GM19455 (cell line): ENCODE results near the gene RBM4.

Source experiments
- ATAC-seq: cut with Tn5 transposase; IDR thresholded peaks from one replicate; pipeline ENCODE4 v1.9.1; 2021; ENCODE audit not compliant: unreplicated experiment

Gene RBM4

DNA sequence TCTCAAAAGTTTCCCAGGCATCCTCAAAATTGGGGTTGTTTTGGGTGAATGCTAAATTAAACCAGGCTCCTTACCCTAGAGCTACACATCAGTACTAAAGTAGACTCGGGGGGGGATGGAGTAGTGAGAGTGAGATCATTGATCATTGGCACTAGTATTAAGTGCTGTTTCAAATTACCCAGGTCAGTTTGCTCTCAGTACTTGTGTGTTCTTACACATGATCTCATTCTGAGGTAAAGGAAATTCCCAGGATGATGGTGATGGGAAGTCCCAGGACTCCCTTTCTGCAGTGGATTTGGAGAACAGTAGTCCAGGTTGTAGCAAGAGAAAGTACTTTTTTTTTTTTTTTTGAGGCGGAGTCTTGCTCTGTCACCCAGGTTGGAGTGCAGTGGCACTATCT lies 12.5 kb downstream of the RBM4 start:
- no peak for ATAC-seq

DNA sequence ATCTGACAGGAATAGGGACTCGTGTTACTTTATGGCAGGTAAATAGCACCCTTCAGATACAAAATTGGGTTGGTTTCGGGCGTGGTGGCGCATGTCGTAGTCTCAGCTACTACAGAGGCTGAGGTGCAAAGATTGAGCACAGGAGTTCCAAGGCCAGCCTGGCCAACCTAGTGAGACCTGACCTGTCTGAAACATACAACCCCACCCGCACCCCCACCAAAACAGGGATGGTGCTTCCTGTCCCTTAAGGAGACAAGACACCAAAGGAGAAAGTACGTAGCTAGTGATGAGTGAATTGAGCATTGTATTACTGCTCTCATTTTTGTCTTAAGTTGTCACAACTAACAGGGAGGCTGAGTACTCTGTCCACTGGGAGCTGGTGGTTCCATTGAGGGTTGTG lies 14.1 kb downstream of the RBM4 start:
- ATAC-seq: no peak

DNA sequence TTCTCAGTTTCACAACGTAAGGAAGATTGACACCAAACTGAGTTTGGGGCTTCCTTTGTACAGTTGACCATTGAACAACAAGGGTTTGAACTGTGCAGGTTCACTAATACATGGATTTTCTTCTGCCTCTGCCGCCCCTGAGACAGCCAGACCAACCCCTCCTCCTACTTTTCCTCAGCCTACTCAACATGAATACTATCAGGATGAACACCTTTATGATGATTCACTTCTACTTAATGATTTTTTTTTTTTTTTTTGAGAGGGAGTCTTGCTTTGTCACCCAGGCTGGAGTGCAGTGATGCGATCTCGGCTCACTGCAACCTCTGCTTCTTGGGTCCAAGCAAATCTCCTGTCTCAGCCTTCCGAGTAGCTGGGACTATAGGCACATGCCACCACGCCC lies 14.6 kb downstream of the RBM4 start:
- no peak for ATAC-seq

DNA sequence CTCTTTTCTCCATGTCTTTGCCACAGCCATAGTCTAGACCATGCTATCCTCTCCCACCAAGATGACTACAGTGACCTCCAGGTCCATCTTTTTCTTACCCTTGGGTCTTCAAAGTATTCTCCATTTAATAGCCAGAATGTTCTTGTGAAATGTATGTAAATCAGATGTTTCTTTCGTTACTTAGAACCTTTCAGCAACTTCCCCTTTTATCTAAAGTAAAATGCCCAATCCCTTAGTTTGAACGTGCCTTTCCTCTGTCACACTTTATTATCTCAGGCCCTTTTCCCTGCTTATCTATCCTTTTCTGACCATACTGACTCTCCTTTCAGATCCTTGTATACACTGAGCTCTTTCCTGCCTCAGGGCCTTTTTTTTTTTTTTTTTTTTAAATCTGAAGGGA lies 21.3 kb downstream of the RBM4 start:
- ATAC-seq: no peak

DNA sequence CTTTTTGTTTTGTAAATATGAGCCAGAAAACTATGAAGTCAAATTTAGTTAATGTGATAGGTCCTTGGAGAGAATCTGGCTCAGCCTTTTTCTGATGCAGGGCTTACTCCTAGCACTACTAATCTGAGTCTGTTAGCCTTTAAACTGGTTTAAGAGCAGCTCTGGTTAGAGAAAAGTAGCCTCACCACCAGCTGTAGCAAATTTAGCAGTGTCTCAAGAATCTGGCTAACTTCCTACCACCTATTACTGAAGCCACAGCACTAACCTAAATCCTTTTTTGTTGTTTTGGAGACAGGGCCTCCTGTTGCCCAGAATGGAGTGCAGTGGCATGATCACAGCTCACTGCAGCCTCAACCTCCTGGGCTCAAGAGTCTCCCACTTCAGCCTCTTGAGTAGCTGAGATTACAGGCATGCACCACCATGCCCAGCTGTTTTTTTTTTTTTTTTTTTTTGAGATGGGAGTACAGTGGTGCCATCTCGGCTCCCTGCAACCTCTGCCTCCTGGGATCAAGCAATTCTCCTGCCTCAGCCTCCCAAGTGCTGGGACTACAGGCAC lies 25.3 kb downstream of the RBM4 start:
- no peak for ATAC-seq

DNA sequence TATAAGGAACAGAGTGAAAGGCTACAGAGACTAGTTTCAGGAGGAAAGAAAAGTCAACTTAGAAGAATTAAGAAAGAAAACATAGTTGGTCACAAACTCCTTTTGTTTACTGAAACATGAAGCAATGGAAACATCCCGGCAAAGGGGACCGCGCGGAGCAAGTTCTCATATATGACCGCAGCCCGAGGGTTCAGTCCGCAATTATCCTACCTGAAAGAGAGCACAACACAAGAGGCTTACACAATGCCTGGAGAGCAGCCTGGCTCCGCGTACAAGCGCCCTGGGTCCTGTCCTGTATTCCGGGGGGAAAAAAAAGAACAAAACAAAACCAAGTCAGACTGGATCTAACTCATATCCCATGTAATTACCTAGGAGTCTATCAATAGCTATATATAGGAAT lies 26.9 kb downstream of the RBM4 start:
- ATAC-seq: no peak

DNA sequence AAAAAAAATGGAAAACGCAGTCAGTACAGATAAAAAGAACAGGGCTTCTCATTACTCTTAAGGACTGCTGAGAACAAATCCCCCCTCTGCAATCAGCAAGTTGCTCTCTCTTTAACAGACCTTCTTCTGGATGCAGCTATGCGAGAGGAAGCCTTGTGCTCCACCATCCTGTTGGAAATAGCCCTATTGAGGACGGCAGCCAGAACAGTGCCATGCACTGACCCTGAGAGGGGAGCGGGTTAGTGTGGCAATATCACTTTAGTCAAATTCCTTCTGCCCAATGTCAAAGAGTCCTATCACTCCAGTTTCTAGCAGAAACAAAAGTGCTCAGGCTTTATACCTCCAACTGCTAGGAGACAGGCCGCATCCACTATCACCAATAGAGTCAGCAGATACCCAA lies 32.3 kb downstream of the RBM4 start:
- no peak for ATAC-seq

DNA sequence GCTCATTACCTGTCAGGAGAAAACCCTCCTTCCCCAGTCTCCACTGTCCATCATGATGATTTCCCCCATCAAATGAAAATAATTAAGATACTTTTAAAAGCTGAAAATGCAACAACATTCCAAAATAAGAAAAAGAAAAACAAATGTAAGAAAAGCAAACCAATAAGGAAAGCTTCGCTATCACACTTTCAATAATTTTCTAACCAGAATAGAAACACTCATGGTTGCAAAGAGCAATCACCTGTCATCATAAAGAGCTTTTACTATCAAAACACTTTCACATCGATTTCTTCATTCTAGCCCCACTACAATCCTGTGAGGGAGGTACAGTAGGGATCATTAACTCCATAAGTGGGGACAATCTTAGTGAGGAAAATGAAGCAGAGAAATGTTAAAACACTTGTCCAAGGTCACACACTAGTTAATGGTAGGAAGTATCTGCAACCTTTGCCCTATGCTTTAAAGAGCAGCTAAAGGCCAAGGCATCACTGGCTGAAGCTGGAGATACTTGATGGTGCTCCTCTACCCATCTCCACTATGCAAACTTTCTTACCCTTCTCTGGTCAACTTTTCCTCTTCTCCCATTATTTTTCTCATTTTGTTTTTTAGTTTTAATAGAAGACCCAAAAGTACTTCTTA lies 36.6 kb downstream of the RBM4 start:
- no peak for ATAC-seq

DNA sequence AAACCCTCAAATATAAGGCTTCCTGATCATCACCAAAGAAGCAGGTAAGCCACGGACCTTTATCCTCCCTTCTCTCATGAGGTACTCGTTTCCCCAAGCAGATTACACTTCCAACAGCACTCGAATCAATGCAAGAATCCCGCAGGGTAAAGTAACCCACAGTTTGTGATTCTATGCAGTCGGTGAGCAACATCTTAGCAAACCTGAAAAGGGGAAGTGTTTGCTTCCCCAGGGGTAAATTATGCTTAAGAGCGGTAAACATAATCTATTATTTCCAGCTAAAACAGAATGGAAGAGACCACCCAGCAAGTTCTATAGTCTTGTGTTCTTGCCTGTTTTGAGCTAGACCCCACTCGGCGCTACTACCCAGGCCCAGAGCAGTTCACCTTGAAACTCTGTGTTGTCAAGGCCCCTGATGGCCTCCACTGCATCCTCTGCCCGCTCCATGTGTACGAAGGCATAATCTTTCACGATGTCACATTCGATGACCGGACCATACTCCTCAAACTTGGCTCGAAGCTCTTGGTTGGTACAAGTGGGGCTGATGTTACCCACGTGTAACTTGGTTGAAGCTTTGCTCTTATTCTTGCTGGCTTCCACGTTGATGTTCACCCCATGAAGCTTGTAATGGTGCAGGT lies 37.9 kb downstream of the RBM4 start:
- no peak for ATAC-seq

DNA sequence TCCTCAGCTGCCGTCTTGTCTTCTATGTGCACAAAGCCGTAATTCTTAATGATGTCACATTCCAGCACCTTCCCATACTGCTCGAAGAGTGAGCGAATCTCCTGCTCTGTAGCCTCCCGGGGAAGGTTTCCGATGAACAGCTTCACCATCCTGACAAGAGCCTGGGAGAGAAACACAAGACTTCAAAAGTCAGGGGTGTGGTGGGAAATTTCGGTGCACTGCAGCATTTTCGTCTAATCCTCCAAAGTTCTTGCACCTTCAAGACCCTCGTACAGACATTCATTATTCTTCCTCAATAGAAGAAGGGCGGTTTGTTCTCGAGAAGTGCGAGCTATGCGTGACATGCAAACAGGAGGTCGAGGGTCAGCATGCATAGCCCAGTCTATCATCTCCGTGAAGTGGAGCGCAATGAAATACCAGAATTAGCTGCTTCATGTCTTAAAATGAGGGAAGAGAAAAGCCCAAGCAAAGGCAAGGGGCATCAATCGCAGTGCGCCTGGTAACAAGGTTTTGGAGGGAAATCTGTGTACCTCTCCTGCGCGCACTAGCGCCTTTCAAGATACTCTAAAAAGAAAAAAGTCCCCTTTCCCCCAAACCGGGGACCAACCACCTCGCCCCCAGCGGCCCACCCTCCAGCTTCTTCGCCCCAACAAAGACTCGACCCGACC lies 38.6 kb downstream of the RBM4 start:
- ATAC-seq: no peak

DNA sequence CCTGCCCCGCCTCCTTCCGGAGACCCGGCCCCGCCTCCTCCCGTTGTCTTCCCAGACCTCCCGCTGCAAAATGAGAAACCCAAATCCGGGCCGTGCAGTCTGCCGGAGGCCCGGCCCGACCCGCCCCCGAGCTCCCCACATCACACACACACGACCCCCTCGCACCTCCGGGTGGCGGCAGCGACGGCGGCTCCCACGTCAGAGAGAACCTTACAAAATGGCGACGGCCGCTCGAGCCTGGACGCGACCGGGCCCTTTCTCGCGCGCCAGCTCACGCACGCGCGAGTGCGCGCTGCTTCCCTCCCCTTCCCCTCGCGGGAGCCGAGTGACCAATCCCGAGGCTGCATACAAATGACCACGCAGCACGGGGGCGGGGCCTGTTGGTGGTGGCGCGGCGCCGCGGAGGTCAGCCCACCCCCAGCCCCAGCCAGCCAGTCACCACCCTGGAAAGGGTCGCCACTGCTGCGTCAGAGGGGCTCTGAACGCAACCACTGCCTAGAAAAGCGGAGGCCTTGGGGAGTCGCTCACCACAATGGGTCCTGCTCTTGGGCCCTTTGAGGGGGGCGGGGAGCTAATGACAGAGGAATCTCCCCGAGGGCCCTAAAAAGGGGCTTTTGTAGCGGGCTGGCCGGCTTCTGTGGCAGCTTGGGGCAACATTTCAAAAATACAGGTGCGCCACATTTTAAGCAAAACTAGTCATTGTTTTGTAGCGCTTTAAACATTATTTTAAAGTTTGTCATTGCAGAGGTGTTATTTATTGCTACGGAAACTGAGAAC lies 39.3 kb downstream of the RBM4 start, which contains the start of gene RBM4B:
Gene RBM4B (minus strand): TSS at position 289 of the 777 bp plus-strand sequence. CDS start 808 bp downstream, outside the sequence.
- peak; percentile 87 for ATAC-seq

DNA sequence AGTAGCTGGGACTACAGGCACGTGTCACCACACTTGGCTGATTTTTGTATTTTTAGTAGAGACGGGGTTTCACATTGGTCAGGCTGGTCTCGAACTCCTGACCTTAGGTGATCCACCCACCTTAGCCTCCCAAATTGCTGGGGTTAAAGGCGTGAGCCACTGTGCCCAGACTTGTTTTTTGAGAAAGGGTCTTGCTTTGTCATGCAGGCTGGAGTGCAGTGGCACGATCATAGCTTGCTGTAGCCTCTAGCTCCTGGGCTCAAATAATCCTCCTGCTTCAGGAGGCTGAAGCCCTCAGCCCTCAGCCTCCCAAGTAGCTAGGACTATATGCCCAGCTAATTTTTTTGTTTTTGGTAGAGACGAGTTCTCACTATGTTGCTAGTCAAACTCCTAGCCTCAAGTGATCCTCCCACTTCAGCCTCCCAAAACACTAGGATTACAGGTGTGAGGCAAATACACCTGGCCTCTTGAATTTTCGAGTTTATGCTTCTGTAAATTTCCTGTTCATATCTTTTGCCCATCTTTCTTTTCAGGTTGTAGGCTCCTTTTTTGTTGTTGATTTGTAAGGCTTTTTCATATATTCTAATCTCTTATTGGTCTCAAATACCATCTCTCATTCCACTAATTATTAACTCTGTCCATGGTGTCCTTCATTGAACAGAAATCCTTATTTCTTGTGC lies 42.6 kb downstream of the RBM4 start:
- no peak for ATAC-seq

DNA sequence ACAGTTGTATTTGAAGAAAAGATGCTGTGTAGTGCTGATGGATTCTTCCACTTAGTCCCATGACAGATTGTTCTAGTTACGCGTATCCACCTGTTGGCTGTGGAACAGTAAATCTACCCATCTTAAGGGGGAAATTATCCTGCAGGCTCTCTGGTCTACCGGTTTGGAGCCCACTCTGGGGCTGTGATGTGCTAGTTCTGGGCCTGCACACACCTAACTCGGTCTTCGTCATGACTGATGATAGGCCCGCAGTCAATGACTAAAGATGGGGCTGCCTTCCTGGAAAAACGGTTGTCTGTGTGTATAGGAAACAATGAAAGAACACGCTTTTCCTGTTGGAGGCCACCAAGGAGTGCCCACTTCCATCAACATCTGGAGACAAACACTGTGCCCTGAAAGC lies 45.4 kb downstream of the RBM4 start:
- no peak for ATAC-seq

DNA sequence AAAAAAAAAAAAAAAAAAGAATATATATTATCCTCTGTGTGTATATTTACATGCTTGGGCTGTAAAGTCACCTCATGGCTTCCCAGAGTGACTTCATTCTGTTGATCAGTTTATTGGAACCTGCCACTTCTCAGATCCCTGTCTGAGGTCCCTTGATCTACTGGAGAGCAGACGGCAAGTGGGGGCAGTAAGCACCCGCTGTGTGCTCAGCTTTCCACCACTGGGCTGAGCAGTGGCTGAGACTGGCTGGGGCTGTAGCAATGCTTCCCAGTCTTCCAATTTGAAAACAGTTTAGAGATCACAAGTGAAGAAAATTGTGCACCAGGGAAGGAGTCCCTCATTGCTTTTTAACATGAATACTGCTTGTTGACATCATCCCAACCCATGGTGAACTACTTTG lies 46.1 kb downstream of the RBM4 start:
- ATAC-seq: no peak

DNA sequence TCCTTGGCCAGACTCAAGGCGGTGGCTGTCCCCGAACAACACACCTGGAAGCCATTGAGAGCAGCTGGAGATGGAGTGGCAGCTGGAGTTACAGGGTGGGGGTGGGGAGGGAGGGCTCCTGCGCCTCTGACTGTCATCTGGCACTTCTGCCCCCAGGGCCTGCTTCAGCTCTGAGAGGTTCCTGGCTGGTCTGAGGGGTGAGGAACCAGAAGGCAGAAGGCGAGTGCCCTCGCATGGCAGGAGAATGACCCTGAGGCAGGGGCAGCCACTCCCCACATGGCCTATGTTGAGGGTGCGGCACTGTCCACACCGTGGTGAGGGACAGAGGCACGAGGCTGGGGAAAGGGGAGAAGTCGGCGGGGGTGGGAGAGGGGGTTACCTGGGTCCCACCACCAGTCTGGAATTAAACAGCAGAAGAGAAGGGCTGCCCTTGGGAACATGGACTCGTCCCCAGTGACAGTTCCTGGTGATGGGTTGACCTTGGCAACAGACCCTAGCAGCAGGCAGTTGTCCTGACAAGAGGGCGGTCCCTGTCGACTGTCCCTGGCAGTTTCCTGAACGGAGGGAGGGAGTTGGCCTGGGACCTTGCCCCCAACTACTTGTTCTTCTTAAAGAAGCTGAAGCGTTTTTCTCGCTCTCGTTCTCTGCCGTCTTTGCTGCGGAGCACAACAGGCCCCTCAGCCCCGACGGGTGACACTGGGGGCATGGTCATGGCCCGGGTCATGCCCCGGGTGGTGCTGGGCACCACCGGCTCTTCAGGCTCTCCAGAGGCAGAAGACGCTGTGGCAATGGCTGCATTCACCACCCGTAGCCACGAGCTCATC lies 47.0 kb downstream of the RBM4 start:
- no peak for ATAC-seq

DNA sequence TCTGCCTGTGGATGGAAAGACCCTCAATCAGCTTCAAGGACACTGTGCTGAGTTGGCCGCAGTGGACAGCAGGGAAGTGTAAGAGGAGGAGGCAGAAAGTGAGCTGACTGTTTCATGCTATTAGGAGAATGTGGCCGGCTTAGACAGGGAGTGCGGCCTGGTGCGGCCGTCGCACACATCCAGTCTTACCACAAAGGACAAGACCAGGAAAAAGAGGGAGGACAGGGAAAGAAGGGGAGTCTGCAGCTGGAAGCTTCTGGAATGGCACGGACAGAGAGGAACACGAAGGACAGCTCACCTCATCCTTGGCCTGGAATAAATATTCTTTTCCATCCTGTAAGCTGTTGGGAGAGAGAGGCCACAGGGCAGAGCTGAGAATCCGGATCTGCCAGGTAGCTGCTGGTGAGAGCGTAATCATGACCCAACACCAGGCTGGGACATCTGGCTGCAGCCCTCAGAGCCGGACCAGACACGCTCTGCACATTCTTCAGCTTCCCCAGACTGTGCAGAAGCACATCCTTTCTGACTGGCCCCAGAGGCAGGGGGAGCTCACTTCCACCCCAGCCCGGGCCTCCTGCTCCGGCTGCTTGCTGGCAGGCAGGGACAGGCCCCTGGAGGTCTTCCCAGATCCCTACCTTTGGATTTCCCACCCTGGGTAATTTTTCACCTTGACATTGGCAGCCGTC lies 47.7 kb downstream of the RBM4 start:
- ATAC-seq: no peak

DNA sequence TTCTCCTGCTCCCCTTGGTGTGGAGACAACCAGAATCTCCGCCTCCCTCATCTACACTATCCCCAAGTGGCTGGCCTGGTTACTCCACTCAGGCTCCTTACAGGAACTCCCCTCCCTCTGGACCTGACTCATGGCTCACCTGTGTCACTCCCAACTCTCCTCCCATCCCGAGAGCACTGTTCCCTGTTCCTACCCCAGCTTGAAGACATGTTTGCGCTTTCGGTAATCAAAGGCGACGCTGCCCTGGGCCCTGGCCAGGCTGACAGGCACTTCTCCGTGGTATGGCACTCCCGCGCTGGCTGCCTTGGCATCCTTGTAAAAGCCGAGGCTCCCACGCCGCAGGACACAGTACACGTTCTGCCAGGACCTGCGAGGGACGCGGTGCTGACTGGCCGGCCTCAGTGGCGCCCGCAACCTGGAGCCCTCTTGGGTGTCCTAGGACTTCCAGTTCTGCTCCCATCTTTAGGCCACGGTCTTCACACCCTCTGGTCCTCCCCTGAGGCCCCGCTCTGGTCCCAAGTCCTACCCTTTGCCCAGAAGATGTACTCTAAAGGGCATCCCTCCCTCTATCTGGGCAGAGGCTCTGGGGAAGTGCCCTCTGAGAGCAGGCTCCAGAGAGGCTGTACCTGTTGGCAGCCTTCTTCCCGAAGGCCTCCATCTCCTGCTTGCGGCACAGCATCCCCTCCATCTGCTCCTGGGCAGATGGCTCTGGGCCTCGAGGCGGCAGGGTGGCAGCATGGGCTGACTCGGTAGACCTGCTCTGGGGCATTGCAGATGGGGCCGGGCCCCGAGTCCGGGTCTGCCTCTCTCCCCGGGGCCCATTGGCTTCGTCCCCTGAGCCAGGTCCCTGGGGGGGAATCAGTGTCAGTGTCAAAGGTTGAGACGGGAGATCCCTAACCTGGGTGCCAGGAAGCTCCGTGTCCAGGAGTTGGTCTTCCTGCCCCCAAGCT lies 48.6 kb downstream of the RBM4 start:
- ATAC-seq: no peak

DNA sequence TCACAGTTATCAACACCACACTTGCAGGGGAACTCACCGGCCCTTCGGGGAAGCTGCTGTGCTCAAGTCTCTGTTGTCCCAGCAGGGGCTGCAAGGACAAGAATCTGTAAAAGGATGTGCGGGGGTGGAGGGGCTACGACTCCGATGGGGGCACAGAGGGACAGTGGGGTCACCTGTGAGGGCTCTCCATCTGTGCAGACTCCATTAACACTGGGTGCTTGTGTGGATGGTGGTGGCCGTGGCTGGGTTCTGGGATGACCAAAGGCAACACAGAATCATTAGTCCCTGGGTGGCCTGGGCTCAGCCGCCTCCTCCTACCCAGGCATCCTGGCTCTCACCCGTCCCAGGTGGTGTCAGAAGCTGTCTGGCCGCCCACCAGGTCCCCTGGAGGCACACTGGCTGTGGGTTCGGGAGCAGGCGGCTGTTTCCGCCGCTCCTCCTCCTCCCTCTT lies 49.4 kb downstream of the RBM4 start:
- ATAC-seq: no peak
